GM10847 (cell line): ENCODE measurements around the gene CNOT6L.

Source experiments
- POLR2A ChIP-seq: IDR thresholded peaks from 2 replicates; pipeline ENCODE4 v1.6.1; 2011; ENCODE audit not compliant: insufficient read length; ENCODE audit errors: extremely low read depth

CNOT6L gene

DNA sequence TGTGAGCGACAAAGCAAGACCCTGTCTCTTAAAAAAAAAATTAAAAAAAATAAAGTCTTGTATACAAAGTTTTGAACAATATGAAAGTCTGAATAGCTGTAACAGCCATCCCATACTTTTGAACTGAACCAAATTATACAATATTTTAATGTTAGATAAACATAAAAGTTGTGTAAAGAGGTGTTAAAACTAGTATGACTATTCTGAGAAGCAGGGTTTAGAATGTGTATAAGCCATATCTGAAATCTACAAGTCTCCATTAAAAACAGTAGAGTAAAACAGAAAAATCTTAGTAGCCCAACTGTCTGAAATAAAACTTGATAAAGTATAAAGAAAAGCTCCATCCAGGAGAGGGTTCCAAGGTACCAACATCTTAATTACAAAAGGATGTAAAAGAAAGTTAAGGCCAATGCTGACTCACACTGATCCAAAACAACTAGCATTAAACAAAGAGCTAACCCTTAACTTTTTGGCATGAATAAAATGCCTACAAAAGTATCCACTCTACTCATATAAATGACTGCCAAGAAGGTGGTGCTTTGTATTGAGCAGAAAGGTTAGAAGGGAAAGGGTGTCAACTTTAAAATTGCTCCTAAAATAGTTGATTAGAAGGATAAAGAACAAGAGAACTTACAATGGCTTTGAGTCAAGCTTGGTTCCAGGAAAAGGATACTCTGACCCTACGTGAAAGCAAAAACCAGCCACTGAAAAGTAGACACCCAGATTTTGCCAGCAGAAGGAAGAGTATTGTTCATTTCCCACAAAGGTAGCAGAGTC is 18.5 kb downstream of the CNOT6L start:
- no peak for TF ChIP-seq POLR2A

DNA sequence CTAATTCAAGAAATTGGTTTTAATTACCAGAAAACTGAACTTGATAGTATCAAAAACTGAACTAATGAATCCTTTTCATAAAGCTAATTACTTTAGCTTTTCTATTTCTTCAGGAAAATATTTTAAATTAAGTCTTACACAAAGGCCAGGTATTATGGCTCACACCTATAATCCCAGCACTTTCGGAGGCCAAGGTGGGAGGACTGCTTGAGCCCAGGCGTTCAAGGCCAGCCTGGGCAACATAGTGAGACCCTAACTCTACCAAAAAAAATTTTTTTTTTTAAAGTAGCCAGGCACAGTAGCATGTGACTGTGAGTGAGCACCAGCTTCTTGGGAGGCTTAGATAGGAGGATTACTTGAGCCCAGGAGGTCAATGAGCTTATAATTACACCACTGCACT is 19.1 kb downstream of the CNOT6L start:
- TF ChIP-seq POLR2A = no peak

DNA sequence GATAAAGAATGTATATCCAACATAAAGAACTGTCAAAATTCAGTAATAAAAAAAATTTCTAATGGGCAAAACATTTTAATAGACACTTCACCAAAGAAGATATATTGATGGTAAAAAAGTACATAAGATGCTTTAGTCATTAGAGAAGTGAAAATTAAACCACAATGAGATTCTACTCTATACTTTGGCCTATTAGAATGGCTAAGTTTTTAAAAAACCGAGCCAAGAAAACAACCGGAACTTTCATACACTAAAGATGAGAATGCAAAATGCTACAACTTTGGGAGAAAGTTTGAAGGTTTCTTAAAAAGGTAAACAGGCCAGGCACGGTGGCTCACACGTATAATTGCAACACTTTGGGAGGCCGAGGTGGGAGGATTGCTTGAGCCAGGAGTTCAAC is 20.8 kb downstream of the CNOT6L start:
- no peak for TF ChIP-seq POLR2A

DNA sequence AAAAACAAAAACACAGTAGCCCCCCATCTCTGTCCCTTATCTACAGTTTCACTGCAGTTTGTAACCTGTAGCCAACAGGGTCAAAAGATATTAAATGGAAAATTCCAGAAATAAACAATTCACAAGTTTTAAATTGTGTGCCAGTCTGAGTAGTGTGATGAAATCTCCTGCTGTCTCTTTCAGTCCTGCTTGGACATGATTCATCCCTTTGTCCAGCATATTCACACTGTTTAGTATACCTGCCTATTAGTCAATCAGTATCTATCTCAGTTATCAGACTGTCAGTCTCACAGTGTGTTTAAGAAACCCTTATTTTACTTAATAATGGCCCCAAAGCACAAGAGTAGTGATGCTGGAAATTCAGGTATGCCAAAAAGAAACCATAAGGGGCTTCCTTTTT is 21.9 kb downstream of the CNOT6L start:
- TF ChIP-seq POLR2A = no peak

DNA sequence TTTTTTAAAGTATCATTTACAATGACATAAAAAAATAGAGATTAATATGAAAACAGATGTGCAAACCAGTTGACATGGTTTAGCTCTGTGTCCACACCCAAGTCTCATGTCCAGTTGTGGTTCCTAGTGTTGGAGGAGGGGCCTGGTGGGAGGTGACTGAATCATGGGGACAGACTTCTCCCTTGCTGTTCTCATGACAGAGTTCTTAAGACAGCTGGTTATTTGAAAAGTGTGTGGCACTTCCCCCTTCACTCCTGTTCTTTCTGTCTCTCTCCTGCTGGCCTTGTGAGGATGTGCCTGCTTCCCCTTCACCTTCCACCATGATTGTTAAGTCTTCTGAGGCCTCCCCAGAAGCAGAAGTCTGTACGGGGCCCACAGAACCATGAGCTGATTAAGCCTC is 23.8 kb downstream of the CNOT6L start:
- no peak for TF ChIP-seq POLR2A

DNA sequence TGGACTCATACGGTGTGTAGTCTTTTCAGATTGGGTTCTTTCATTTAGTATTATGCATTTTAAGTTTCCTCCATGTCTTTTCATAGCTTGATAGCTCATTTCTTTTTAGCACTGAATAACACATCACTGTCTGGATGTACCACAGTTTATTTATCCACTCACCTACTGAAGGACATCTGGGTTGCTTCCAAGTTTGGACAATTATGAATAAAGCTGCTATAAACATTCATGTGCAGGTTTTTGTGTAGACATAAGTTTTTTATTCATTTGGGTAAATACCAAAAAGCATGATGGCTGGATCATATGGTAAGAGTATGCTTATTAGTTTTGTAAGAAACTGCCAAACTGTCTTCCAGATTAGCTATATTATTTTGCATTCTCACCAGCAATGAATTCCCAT is 29.0 kb downstream of the CNOT6L start:
- no peak for TF ChIP-seq POLR2A

DNA sequence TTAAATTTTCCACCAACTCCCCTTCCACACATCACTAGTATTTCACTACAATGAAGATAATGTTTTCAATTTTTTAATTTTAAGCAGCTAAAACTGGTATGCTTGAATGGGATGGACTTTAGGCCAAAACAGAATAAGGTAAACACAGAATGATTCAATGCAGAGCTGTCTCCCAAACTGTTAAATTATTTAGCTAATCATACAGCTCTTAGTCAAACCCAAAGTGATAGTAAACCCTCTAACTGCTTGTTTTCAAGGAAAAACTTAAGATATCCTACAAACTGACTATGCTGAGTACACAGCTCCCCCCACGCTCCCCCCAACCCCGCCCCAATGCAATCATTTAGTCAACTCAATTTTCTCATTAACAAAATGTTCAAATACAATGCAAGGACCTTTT is 30.2 kb downstream of the CNOT6L start:
- no peak for TF ChIP-seq POLR2A

DNA sequence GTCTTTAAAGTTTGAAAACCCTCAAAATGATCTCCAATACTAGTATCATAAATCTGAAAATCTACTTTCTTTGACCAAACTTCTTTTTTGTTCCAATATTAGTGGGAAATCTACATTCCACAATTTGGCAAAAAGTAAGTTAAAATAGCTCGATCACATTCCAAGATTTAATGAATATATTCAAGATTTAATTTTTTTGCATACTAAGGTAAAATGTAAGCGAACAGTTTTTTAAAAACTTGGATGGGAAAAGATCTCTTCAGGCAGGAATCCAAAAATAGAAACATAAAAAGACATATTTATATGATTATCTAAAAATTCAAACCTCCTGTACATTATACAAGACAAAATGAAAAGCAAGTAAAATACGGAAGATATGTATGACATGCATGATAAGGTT is 31.2 kb downstream of the CNOT6L start:
- no peak for TF ChIP-seq POLR2A

DNA sequence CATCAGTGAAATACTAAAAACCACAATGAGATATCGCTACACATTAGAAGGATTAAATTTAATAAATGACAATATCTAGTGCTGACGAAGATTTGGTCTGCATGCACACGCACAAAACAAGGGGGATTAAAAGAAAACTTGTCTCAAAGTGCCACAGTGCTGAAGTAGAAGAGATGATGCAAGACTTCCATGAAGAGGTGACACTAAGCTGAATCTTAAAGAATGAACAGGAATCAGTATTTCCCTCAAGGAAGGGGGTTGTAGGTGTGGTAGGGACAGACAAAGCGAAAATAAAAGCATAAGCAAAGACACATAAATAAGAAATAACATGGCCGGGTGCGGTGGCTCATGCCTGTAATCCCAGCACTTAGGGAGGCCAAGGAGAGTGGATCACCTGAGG is 33.5 kb downstream of the CNOT6L start:
- no peak for TF ChIP-seq POLR2A

DNA sequence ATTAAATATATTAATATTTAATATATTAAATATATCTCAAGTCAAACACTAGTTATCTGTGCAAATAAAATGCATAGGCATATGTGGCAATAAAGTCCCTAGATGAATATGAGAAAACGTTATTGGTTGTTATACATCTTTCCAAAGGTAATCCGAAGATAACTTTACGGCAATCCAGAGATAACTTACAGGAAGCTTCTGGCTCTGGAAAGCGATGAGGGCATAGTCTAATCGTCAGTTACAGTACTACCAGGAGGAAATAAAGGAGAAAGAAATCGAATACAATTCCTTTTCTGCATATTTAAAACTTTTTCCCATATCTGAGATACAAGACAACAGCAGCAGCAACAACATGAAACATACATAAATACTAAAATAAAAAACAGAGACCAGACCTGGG is 35.3 kb downstream of the CNOT6L start:
- no peak for TF ChIP-seq POLR2A

DNA sequence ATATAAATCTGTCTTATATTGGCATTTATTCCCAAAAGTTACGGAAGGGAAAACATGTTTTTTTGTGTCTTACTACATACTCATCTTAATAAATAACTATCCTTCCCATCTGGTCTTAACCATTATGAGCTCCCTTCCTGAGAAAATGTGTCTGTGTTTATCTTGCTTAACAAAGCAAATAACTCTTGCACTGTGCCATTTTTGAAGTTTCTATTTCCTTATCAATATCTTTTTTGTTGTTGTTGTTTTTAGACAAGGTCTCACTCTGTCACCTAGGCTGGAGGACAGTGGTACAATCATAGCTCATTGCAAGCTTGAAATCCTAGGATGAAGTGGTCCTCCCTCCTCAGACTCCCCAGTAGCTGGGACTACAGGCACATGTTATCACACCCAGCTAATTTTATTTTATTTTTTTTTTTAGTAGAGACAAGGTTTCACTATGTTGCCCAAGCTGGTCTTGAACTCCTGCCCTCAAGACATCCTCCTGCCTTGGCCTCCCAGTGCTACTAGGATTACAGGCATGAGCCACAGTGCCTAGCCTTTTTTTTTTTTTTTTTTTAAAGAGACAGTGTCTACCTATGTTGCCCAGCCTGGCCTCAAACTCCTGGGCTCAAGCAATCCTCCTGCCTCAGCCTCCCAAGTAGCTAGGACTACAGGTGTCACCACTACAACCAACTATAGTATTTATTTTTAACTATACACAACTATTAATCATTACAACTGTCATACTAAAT is 36.9 kb downstream of the CNOT6L start:
- no peak for TF ChIP-seq POLR2A

DNA sequence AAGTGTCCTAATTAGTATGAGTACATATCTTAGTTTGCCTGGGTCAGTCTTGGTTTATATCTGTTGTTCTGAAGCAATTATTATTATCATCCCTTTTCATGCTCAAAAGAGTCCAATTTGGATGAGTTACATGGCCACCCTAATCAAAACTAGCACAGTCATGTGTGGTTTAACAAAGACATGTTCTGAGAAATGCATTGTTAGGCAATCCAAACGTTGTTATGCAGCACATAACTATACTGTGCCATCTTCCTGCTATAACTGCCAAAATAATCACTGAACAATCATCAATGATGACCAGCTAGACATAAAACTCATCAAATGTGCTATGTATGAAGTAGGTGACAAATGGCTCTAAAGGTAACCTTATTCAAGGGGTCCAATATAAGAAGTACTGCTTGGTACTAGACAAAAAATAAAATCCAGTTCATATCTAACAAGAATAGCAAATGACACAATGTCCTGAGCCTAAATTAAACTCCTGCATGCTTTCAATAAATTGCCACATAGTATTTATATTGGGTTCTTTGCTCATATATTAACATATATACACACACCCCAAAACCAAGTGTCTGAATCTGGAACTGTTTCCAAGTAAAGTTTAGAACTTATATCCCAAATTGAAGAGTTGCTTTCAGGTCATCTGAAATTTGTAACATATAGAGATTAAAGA is 41.9 kb downstream of the CNOT6L start:
- TF ChIP-seq POLR2A = no peak

DNA sequence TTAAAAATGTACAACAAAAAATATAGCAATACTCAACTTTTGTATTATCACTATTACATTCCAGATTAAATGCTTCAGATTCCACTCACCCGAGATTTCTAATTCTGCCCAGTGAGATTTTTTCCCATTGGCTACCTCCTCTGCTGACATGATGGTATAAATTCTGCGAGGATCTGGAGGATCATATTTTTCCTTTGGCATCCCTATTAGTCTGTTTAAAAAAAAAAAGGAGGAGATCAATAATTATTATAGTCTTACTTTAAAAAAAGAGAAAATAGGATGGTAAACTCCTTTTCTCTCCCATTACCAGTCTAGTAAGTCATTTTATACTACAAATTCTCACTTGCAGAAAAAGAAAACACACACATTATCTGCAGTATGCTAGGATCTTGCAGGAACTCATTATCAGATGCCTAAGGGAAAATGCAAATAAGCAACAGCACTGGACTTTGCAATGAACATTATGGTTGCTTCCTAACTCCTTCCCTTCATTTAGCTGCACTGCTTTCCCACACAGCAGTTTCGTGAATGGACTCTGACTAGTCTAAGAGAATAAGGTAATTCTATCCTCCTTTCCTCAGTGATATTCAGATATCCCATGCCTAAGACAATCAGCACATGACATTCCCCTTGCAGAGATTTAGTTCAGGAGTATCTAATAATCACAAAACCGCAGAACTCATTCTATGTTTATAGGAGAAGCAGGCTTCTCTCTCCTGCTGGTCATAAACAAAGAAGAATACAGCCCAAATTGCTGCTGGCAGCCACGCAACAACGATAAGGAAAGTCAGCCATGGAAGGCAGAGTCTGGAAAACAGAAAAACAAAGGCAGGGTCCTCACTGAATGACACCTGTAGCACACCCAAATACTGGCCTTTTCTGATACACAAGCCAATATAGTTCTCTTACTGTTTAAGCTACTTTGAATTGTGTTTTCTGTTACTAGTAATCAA is 42.7 kb downstream of the CNOT6L start:
- TF ChIP-seq POLR2A = no peak

DNA sequence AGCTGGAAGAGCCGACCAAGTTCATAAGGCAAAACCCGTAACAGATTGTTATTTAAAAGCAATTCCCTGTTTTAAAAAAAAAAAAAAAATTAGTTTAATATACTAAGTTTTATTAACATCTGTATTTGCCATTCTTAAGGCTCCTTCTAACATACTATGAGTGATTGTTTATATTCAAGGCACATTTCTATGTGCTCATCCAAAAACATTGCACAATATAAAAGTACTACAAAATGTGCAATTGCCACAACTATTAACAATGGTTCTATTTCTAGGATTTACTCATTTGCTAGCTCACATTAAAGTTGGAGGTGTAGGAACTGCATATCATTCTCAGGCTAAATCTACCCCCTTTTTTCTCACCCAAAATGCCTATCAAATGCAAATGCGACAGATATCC is 46.1 kb downstream of the CNOT6L start:
- TF ChIP-seq POLR2A = no peak

DNA sequence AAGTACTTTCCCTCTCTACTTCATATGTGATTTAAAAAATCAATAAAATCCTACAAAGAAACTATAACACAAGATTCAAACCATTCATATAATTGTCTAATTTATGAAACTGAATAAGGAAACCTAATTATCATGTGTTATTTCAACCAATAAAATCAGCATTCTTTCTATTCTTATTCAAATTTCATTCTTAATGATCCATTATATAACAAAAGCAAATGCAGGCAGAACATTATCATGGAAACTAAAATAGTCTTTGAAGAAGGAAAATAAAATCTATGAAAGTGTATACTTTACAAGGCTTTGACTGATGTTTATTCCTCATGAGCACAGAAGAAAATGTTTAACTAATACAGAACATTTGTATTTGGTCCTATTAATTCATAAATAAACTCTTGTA is 47.6 kb downstream of the CNOT6L start:
- TF ChIP-seq POLR2A = no peak
